ENCODE measurements around the gene MCUB. TPM values are rescaled to one million over a fixed set of nuclear protein-coding genes. Genes with fewer than 3 reads are reported as not detected.
"Not testable (repeated sequence)": the region's sequence is repeated elsewhere in the genome, so short reads cannot be mapped to it uniquely, and the experiment has no call there.

MCUB gene, protein sequence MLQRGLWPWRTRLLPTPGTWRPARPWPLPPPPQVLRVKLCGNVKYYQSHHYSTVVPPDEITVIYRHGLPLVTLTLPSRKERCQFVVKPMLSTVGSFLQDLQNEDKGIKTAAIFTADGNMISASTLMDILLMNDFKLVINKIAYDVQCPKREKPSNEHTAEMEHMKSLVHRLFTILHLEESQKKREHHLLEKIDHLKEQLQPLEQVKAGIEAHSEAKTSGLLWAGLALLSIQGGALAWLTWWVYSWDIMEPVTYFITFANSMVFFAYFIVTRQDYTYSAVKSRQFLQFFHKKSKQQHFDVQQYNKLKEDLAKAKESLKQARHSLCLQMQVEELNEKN
- total RNA-seq: 10 to 100 TPM; 15.5 to 18.5 TPM

DNA sequence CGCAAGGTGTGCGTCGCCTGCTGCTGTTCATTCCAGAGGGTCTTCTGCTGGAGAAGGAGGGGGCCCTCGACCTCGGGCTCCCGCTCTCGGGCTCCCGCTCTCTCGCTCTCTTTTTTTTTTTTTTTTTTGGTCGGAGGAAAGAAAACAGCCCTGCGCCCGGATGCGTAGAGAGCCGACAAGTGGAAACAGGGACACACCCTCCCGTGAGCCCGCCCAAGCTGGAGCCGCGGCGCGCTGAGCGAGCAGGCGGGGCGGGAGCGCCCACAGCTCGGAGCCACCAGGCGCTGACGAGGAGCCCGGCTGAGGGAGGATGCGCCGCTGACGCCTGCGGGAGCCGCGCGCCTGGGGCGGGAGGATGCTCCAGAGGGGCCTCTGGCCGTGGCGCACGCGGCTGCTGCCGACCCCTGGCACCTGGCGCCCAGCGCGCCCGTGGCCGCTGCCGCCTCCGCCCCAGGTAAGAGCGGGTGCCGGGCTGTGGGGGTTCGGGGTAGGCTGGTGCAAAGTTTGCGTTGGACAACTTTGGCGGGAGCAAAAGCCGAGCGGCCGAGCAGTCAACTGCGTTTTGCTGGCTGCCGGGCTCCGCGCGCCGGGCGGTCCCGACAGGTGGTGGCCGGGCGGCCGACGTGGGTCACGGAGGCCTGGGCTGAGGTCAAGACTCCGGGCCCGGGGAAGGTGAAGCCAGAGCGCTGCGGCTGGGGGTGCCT lies at the start of gene MCUB:
TSS of gene MCUB (plus strand) at position 264 of the 704 bp plus-strand sequence. CDS start at position 356, 92 bp downstream.
- Histone ChIP-seq H3K4me1 (replicated peaks) (no peaks in the 10 kb centered on the region), H3K27ac (peak within 1 kb of the TSS; percentile 66 to 75), H3K4me3 (peak within 1 kb of the TSS; percentile 51 to 53), H3K9me3 (no peaks in the 10 kb centered on the region), H3K27me3 (replicated peaks; ENCODE audit: insufficient read depth) (no peaks in the 10 kb centered on the region), H3K36me3 (no peaks in the 10 kb centered on the region)
- peak; percentile 73 for DNase-seq (ENCODE audit: low spot score)
- under 1% methylated on average over 68 of the region's 73 CpGs for WGBS
- TF ChIP-seq CTCF (IDR thresholded peaks at IDR 0.05): peak in 1 of 4 experiments; percentile 20
- peak; percentile 13 for TF ChIP-seq POLR2AphosphoS5 (IDR thresholded peaks at IDR 0.05)
- peak; percentile 82 for TF ChIP-seq POLR2A (IDR thresholded peaks at IDR 0.05)
- intact Hi-C loops (cut with DNase I): no loop called here

DNA sequence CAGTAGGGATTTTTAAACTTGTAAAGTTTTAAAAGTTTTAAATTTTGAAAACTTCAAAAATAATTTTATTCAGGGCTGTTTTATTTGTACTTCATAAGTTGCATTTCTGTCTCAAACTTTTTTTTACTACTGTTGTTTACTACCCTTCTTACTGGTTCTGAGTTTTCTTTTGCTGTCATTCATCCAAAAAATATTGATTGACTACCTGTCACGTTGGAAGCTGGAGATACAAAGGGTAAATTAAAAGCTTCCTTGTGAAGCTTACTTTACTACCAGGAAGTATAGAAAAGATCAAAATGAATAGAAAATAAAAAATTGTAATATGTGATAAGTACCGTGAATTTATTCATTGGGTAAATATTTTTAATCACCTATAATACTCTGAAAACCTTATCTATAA lies 49.4 kb upstream of the MCUB start:
- intact Hi-C loops (cut with DNase I): no loop called here
- Histone ChIP-seq H3K36me3 (no peaks in the 10 kb centered on the region), H3K4me1 (replicated peaks) (no peaks in the 10 kb centered on the region), H3K27me3 (replicated peaks; ENCODE audit: insufficient read depth) (no peaks in the 10 kb centered on the region), H3K4me3 (no peak overlapping the region), H3K9me3 (no peaks in the 10 kb centered on the region), H3K27ac (no peak overlapping the region)
- TF ChIP-seq POLR2AphosphoS5 (IDR thresholded peaks at IDR 0.05) (no peak), CTCF (IDR thresholded peaks at IDR 0.05) (no peak), POLR2A (IDR thresholded peaks at IDR 0.05) (no peak)
- 74% methylated on average over 2 of the region's 2 CpGs for WGBS
- DNase-seq (ENCODE audit: low spot score): no peak

DNA sequence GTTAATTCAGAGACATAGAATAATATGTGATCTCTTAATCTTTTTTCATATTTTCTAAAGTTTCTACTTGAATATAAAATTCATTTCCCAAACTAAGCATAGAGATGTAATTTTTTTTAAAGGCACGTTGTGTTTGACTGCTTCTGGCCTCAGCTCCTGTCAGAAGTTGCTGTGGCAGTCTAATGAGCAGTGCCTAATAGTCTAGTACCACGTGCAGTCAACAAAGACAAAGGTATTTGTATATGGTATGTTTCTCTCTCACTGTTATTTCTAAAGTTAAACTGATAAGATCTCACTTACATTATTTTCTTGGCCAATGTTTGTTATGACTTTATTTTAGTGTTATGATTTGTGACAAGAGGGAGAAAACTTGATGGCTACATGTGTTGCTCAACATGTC lies 48.6 kb upstream of the MCUB start:
- TF ChIP-seq POLR2AphosphoS5 (IDR thresholded peaks at IDR 0.05) (no peak), POLR2A (IDR thresholded peaks at IDR 0.05) (no peak), CTCF (IDR thresholded peaks at IDR 0.05) (no peak)
- Histone ChIP-seq H3K36me3 (no peaks in the 10 kb centered on the region), H3K27me3 (replicated peaks; ENCODE audit: insufficient read depth) (no peaks in the 10 kb centered on the region), H3K4me1 (replicated peaks) (no peaks in the 10 kb centered on the region), H3K27ac (no peak overlapping the region), H3K4me3 (no peak overlapping the region), H3K9me3 (no peaks in the 10 kb centered on the region)
- intact Hi-C loops (cut with DNase I): no loop called here
- DNase-seq (ENCODE audit: low spot score): no peak
- 24% methylated on average over 2 of the region's 2 CpGs for WGBS

GRCh38 chr4:109513368-109513767 lies 46.7 kb upstream of the MCUB start:
- 95% methylated on average over 12 of the region's 12 CpGs for WGBS
- H3K9me3 ChIP-seq; DNase-seq (ENCODE audit: low spot score); H3K36me3 ChIP-seq; H3K27ac ChIP-seq; intact Hi-C loops (cut with DNase I); H3K4me3 ChIP-seq; H3K27me3 ChIP-seq (replicated peaks; ENCODE audit: insufficient read depth); H3K4me1 ChIP-seq (replicated peaks): not testable (repeated sequence)

DNA sequence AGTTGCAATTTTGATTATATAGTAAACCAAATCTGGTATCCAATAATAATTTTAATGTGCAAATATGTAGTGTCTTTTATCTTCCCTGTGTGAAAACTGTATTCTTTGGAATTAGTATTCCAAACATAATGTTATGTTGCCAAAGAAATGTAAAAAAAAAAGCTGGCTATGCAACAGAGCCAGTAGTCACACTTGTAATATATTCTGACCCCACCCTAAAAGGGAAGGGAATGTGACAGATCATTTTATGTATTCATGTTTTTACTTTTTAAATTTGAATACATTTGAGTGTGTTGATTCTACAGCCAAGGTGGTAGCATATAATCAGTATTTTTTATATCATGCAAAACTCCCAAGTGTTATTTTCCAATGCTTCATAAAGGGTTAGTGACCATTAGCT lies 27.9 kb upstream of the MCUB start:
- Histone ChIP-seq H3K4me3 (no peak overlapping the region), H3K9me3 (no peaks in the 10 kb centered on the region), H3K27ac (no peak overlapping the region), H3K27me3 (replicated peaks; ENCODE audit: insufficient read depth) (no peaks in the 10 kb centered on the region), H3K36me3 (peaks cover 0 to 3% of the 10 kb centered on the region in 2 donors), H3K4me1 (replicated peaks) (no peaks in the 10 kb centered on the region)
- no peak for TF ChIP-seq POLR2A (IDR thresholded peaks at IDR 0.05)
- TF ChIP-seq CTCF (IDR thresholded peaks at IDR 0.05): no peak
- no peak for TF ChIP-seq POLR2AphosphoS5 (IDR thresholded peaks at IDR 0.05)
- DNase-seq (ENCODE audit: low spot score): no peak
- intact Hi-C loops (cut with DNase I): no loop called here

Measured in prostate gland (tissue), 2 donors.